ENCODE measurements around the gene PNPLA7. TPM values are rescaled to one million over a fixed set of nuclear protein-coding genes. Genes with fewer than 3 reads are reported as not detected.

Gene PNPLA7
- total and polyA plus RNA-seq, 2 donors (not counting 1 experiment from before 2014, with no cell fraction given), result 18.7 to 29.9 TPM

- Histone ChIP-seq H3K27me3 (replicated peaks in 1 of 4; ENCODE audit: control extremely low read depth in 1 of 4, control insufficient read depth in 3 of 4, insufficient read depth in 4 of 4, low read length in 3 of 4) (no peaks in the 10 kb centered on the region), H3K27ac (ENCODE audit: low read length in 2 of 2) (no peak overlapping the region), H3K9me3 (ENCODE audit: control extremely low read depth in 1 of 3, control insufficient read depth in 2 of 3, insufficient read depth in 1 of 3, low read length in 2 of 3) (peaks cover 0 to 4% (median 0%) of the 10 kb centered on the region in 3 donors), H3K36me3 (replicated peaks in 1 of 2; ENCODE audit: control extremely low read depth in 1 of 2, control insufficient read depth in 1 of 2, extremely low read depth in 1 of 2, insufficient read depth in 2 of 2, low read length in 1 of 2) (no peaks in the 10 kb centered on the region), H3K4me1 (ENCODE audit: control insufficient read depth in 2 of 2, insufficient read depth in 2 of 2, low read length in 2 of 2) (peaks cover 18 to 19% of the 10 kb centered on the region in 2 donors), H3K79me2 (ENCODE audit: control insufficient read depth, insufficient read depth, low read length) (no peaks in the 10 kb centered on the region), H3K9ac (ENCODE audit: low read length) (no peak overlapping the region), H3K4me3 (ENCODE audit: control extremely low read depth in 1 of 5, extremely low read depth in 1 of 5, insufficient read depth in 1 of 5, low read depth in 2 of 5, low read length in 4 of 5) (no peak overlapping the region), H2AFZ (ENCODE audit: insufficient read depth, low read depth, low read length, poor library complexity, severe bottlenecking) (no peak overlapping the region), H3K4me2 (replicated peaks; ENCODE audit: low read depth, low read length, poor library complexity, severe bottlenecking) (no peak overlapping the region), H4K20me1 (ENCODE audit: control insufficient read depth, insufficient read depth, low read length, poor library complexity, severe bottlenecking) (no peaks in the 10 kb centered on the region)
- WGBS (ENCODE audit: insufficient coverage), result 97% methylated on average over 23 of the region's 23 CpGs
- Mint-ChIP-seq H3K9me3 (ENCODE audit: insufficient read depth) (no peaks in the 10 kb centered on the region), H3K4me3 (no peak overlapping the region), H3K27me3 (no peaks in the 10 kb centered on the region), H3K4me1 (peaks cover 15% of the 10 kb centered on the region), H3K27ac (no peak overlapping the region)
- DNase-seq, result no peak
- no peak for ATAC-seq (ENCODE audit: low read depth)
- intact Hi-C loops (cut with micrococcal nuclease), result no loop called here
- TF ChIP-seq, protein P1, sequence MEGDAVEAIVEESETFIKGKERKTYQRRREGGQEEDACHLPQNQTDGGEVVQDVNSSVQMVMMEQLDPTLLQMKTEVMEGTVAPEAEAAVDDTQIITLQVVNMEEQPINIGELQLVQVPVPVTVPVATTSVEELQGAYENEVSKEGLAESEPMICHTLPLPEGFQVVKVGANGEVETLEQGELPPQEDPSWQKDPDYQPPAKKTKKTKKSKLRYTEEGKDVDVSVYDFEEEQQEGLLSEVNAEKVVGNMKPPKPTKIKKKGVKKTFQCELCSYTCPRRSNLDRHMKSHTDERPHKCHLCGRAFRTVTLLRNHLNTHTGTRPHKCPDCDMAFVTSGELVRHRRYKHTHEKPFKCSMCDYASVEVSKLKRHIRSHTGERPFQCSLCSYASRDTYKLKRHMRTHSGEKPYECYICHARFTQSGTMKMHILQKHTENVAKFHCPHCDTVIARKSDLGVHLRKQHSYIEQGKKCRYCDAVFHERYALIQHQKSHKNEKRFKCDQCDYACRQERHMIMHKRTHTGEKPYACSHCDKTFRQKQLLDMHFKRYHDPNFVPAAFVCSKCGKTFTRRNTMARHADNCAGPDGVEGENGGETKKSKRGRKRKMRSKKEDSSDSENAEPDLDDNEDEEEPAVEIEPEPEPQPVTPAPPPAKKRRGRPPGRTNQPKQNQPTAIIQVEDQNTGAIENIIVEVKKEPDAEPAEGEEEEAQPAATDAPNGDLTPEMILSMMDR (IDR thresholded peaks at IDR 0.05), result no peak
- TF ChIP-seq EZH2 (IDR thresholded peaks at IDR 0.05; ENCODE audit: borderline replicate concordance, insufficient read depth, low read depth, low read length, poor library complexity, severe bottlenecking), result no peak
- CTCF ChIA-PET, result no interaction called here
- POLR2A ChIA-PET, result no interaction called here
Observed at GRCh38 chr9:137465720-137466388, 84.3 kb downstream of the PNPLA7 start.

DNA sequence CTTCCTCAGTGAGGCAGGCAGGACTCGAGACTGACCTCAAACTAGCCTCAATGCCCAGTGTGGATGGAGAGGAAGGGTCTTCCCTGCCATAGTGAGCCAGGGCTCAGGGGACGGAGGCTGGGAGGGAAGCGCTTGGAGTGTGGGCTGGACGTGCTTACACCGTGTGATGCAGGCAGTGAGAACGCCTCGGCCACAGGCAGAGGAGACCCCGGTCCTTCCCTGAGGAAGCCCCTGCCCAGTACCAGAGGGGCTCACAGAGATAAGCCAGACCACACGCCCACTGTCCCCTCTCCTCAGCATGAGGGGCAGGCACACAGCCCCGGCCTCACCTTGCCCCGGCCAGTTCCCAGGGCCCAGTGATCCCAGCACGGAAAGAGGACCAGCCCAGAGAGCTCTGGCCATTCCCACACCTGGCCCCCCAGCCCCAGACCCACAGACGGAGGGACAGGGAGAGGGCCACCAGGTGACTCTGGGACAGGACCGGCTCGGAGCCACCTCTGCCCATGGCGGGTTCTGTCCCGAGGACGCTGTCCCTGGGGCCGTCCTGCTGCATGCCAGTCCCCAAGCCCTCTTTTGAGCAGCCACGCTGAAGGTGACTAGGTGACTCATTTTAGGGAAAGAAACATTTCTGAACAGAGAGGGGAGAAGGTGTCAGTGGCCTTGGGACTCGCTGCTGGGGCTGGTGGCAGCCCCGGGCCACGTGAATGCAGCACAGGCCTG is 85.0 kb downstream of the PNPLA7 start:
- WGBS (ENCODE audit: insufficient coverage), result 97% methylated on average over 21 of the region's 23 CpGs
- no peak overlapping the region for H3K27ac Mint-ChIP-seq

More for the DNA sequence above, 85.0 kb downstream of the PNPLA7 start:
- ATAC-seq (ENCODE audit: low read depth), result no peak
- Histone ChIP-seq H4K20me1 (ENCODE audit: control insufficient read depth, insufficient read depth, low read length, poor library complexity, severe bottlenecking) (no peaks in the 10 kb centered on the region), H3K27ac (ENCODE audit: low read length in 2 of 2) (no peak overlapping the region), H3K9ac (ENCODE audit: low read length) (no peak overlapping the region), H3K79me2 (ENCODE audit: control insufficient read depth, insufficient read depth, low read length) (no peaks in the 10 kb centered on the region), H3K4me3 (ENCODE audit: control extremely low read depth in 1 of 5, extremely low read depth in 1 of 5, insufficient read depth in 1 of 5, low read depth in 2 of 5, low read length in 4 of 5) (no peak overlapping the region), H3K4me2 (replicated peaks; ENCODE audit: low read depth, low read length, poor library complexity, severe bottlenecking) (no peak overlapping the region), H3K4me1 (ENCODE audit: control insufficient read depth in 2 of 2, insufficient read depth in 2 of 2, low read length in 2 of 2) (peaks cover 22 to 25% of the 10 kb centered on the region in 2 donors), H3K36me3 (replicated peaks in 1 of 2; ENCODE audit: control extremely low read depth in 1 of 2, control insufficient read depth in 1 of 2, extremely low read depth in 1 of 2, insufficient read depth in 2 of 2, low read length in 1 of 2) (no peaks in the 10 kb centered on the region), H3K9me3 (ENCODE audit: control extremely low read depth in 1 of 3, control insufficient read depth in 2 of 3, insufficient read depth in 1 of 3, low read length in 2 of 3) (peaks cover 0 to 4% (median 0%) of the 10 kb centered on the region in 3 donors), H3K27me3 (replicated peaks in 1 of 4; ENCODE audit: control extremely low read depth in 1 of 4, control insufficient read depth in 3 of 4, insufficient read depth in 4 of 4, low read length in 3 of 4) (no peaks in the 10 kb centered on the region), H2AFZ (ENCODE audit: insufficient read depth, low read depth, low read length, poor library complexity, severe bottlenecking) (no peak overlapping the region)
- intact Hi-C loops (cut with micrococcal nuclease), result no loop called here
- H3K4me1 Mint-ChIP-seq, result peaks cover 12% of the 10 kb centered on the region
- ChIA-PET CTCF (no interaction called here), POLR2A (interaction anchor here (0.6 kb wide), 1 partner anchor 487 kb away, joined by 3 read pairs; no protein-coding TSS in a partner anchor)
- no peaks in the 10 kb centered on the region for H3K9me3 Mint-ChIP-seq (ENCODE audit: insufficient read depth)
- no peak for DNase-seq
- no peak overlapping the region for H3K4me3 Mint-ChIP-seq
- TF ChIP-seq EZH2 (IDR thresholded peaks at IDR 0.05; ENCODE audit: borderline replicate concordance, insufficient read depth, low read depth, low read length, poor library complexity, severe bottlenecking), result no peak
- TF ChIP-seq, protein P1 (IDR thresholded peaks at IDR 0.05), result no peak
- H3K27me3 Mint-ChIP-seq, result no peaks in the 10 kb centered on the region

Measured in B cell (primary cell).